LNCaP clone FGC (cell line): ENCODE data around the gene ZBTB16.

Experiments
- DNase-seq: peaks from one replicate; pipeline ENCODE4 v3.0.0-alpha.2; 2011; ENCODE audit warnings: low read depth
- H3K4me3 ChIP-seq: 2 replicates; pipeline ENCODE4 v1.5.1; 2011; ENCODE audit warnings: mild to moderate bottlenecking, low read depth, low read length, control low read depth
- CTCF ChIP-seq: IDR thresholded peaks from 2 replicates; pipeline ENCODE4 v1.5.1; 2012; ENCODE audit warnings: mild to moderate bottlenecking; ENCODE audit not compliant: control insufficient read depth, insufficient read depth; ENCODE audit errors: extremely low read depth

ZBTB16 gene

GRCh38 chr11:114157476-114158050 is 98.1 kb downstream of the ZBTB16 start:
- no peak overlapping the region for H3K4me3 ChIP-seq
- no peak for TF ChIP-seq CTCF
- no peak for DNase-seq

GRCh38 chr11:114158421-114158820 is 98.9 kb downstream of the ZBTB16 start:
- H3K4me3 ChIP-seq = no peak overlapping the region
- DNase-seq = no peak
- no peak for TF ChIP-seq CTCF

GRCh38 chr11:114158886-114159285 is 99.4 kb downstream of the ZBTB16 start:
- no peak for DNase-seq
- no peak overlapping the region for H3K4me3 ChIP-seq
- TF ChIP-seq CTCF = no peak

GRCh38 chr11:114159320-114159719 is 99.8 kb downstream of the ZBTB16 start:
- no peak for DNase-seq
- TF ChIP-seq CTCF = no peak
- no peak overlapping the region for H3K4me3 ChIP-seq

- peak; percentile 97 for DNase-seq
- H3K4me3 ChIP-seq = peak overlapping the region; percentile 31
- TF ChIP-seq CTCF = no peak
Measured at GRCh38 chr11:114159802-114160632, 100.5 kb downstream of the ZBTB16 start.

- no peak for TF ChIP-seq CTCF
- no peak for DNase-seq
- H3K4me3 ChIP-seq = no peak overlapping the region
Measured at GRCh38 chr11:114160894-114161293, 101.4 kb downstream of the ZBTB16 start.
